K562 (cell line): ENCODE results near the gene SLC30A9.

Experiments used
- KDM4B ChIP-seq, 2 experiments: fragments of 450-650 bp in 1 of 2; sonication (generic) in 1 of 2; IDR thresholded peaks; 2 replicates each; pipeline ENCODE4 v1.6.1; 2016 to 2017; ENCODE audit warnings: borderline replicate concordance in 2 of 2, antibody characterized with exemption in 1 of 2, low read depth in 1 of 2, mild to moderate bottlenecking in 1 of 2
- KDM5B ChIP-seq: fragments of 200-600 bp; sonication (generic); IDR thresholded peaks from 2 replicates; pipeline ENCODE4 v1.6.1; 2012; ENCODE audit warnings: low read depth, mild to moderate bottlenecking, moderate library complexity, low read length, control low read depth, inconsistent platforms; ENCODE audit not compliant: insufficient replicate concordance
- PCBP2 ChIP-seq: fragments of 200-400 bp; formaldehyde crosslinking; IDR thresholded peaks from 2 replicates; pipeline ENCODE4 v1.6.1; 2018; ENCODE audit warnings: low read length, low read depth, mild to moderate bottlenecking, moderate library complexity; ENCODE audit not compliant: poor library complexity, severe bottlenecking
- SAFB2 ChIP-seq: fragments of 200-400 bp; formaldehyde crosslinking; IDR thresholded peaks from 2 replicates; pipeline ENCODE4 v1.6.1; 2018; ENCODE audit warnings: borderline replicate concordance, low read length, low read depth, moderate library complexity; ENCODE audit not compliant: severe bottlenecking
- TF ChIP-seq, protein P1 (sequence below), 3 experiments: IDR thresholded peaks in 2 of 3; conservative IDR thresholded peaks in 1 of 3; 2 replicates each; pipeline ENCODE4 v1.5.1; 2011 to 2012; ENCODE audit warnings: low read length in 3 of 3, mild to moderate bottlenecking in 3 of 3, control low read depth in 2 of 3, improper control_type of control experiment in 1 of 3, inconsistent platforms in 1 of 3, low read depth in 1 of 3, mixed read lengths in 1 of 3, moderate library complexity in 1 of 3; ENCODE audit not compliant: insufficient read depth in 2 of 3
- TF ChIP-seq, protein P2 (sequence below): IDR thresholded peaks from 2 replicates; pipeline ENCODE4 v1.6.1; 2012; ENCODE audit warnings: low read depth, low read length, improper control_type of control experiment, borderline replicate concordance

DNA sequence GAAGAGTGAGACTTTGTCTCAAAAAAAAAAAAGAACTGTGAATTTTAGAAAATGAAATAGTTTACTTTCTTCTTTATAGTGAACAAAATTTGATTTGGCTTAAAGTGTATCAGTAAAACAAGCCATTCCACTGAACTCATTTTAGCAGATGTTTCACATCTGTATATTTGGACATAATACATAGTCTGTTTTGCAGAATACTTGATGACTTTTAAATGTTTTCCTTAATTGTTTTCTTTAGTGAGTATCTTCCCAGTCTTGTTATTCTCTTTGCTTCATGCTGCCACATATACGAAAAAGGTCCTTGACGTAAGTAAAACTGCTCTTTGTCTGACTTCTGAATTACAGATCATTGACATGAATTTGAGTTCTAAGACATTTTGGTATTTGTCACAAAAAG, 46.8 kb upstream of the SLC30A9 start:
- TF ChIP-seq, protein P1, sequence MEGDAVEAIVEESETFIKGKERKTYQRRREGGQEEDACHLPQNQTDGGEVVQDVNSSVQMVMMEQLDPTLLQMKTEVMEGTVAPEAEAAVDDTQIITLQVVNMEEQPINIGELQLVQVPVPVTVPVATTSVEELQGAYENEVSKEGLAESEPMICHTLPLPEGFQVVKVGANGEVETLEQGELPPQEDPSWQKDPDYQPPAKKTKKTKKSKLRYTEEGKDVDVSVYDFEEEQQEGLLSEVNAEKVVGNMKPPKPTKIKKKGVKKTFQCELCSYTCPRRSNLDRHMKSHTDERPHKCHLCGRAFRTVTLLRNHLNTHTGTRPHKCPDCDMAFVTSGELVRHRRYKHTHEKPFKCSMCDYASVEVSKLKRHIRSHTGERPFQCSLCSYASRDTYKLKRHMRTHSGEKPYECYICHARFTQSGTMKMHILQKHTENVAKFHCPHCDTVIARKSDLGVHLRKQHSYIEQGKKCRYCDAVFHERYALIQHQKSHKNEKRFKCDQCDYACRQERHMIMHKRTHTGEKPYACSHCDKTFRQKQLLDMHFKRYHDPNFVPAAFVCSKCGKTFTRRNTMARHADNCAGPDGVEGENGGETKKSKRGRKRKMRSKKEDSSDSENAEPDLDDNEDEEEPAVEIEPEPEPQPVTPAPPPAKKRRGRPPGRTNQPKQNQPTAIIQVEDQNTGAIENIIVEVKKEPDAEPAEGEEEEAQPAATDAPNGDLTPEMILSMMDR (IDR thresholded peaks at IDR 0.05 in 2 of 3, conservative IDR thresholded peaks at IDR 0.05 in 1 of 3; ENCODE audit: insufficient read depth in 2 of 3, low read depth in 1 of 3, low read length in 3 of 3), result no peak
- TF ChIP-seq SAFB2 (no peak), PCBP2 (no peak), KDM4B (IDR thresholded peaks at IDR 0.05; ENCODE audit: borderline replicate concordance in 2 of 2, low read depth in 1 of 2) (no peak), KDM5B (no peak)
- TF ChIP-seq, protein P2, sequence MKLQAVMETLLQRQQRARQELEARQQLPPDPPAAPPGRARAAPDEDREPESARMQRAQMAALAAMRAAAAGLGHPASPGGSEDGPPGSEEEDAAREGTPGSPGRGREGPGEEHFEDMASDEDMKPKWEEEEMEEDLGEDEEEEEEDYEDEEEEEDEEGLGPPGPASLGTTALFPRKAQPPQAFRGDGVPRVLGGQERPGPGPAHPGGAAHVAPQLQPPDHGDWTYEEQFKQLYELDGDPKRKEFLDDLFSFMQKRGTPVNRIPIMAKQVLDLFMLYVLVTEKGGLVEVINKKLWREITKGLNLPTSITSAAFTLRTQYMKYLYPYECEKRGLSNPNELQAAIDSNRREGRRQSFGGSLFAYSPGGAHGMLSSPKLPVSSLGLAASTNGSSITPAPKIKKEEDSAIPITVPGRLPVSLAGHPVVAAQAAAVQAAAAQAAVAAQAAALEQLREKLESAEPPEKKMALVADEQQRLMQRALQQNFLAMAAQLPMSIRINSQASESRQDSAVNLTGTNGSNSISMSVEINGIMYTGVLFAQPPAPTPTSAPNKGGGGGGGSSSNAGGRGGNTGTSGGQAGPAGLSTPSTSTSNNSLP, result no peak
